ENCODE data around the gene PKN3.

Gene PKN3

GRCh38 chr9:128675382-128675781 lies 26.9 kb upstream of the PKN3 start:
- Histone ChIP-seq H3K36me3 (ENCODE audit: control insufficient read depth in 1 of 2, insufficient read depth in 2 of 2, low read length in 2 of 2) (no peaks in the 10 kb centered on the region), H2BK12ac (ENCODE audit: low read length) (no peak overlapping the region), H3K9me3 (ENCODE audit: insufficient read depth, low read depth, low read length) (no peaks in the 10 kb centered on the region), H3K9ac (ENCODE audit: low read length) (no peak overlapping the region), H3K23ac (ENCODE audit: low read length) (no peak overlapping the region), H4K91ac (ENCODE audit: low read depth, low read length) (no peak overlapping the region), H2BK5ac (ENCODE audit: low read depth, low read length, poor library complexity) (no peak overlapping the region), H3K4me1 (ENCODE audit: control insufficient read depth in 1 of 2, insufficient read depth in 2 of 2, low read length in 2 of 2) (no peaks in the 10 kb centered on the region), H2BK120ac (ENCODE audit: insufficient read depth, low read length, poor library complexity) (no peak overlapping the region), H3K18ac (ENCODE audit: low read length) (no peak overlapping the region), H3K79me2 (ENCODE audit: control insufficient read depth, insufficient read depth, low read length, poor library complexity) (no peaks in the 10 kb centered on the region), H3K79me1 (ENCODE audit: low read length) (no peaks in the 10 kb centered on the region), H4K8ac (ENCODE audit: low read depth, low read length) (no peak overlapping the region), H3K27ac (ENCODE audit: low read depth, low read length) (no peak overlapping the region), H2AK5ac (ENCODE audit: low read length) (no peak overlapping the region), H2AFZ (ENCODE audit: insufficient read depth, low read length, poor library complexity) (no peak overlapping the region), H3K4me3 (ENCODE audit: low read depth, low read length) (no peak overlapping the region), H4K12ac (ENCODE audit: low read depth, low read length) (no peak overlapping the region), H3K14ac (ENCODE audit: low read length) (no peak overlapping the region), H3K4me2 (ENCODE audit: low read length) (no peak overlapping the region), H3K4ac (ENCODE audit: low read depth, low read length) (no peak overlapping the region), H3K27me3 (ENCODE audit: insufficient read depth, low read length) (no peaks in the 10 kb centered on the region)
- DNase-seq = no peak
- WGBS (ENCODE audit: extremely low coverage, insufficient coverage, insufficient read length) = no CpG with 5 or more reads among the region's 4 CpGs

- Histone ChIP-seq H3K18ac (ENCODE audit: low read length) (no peak overlapping the region), H2AFZ (ENCODE audit: insufficient read depth, low read length, poor library complexity) (no peak overlapping the region), H3K4me3 (ENCODE audit: low read depth, low read length) (no peak overlapping the region), H3K27ac (ENCODE audit: low read depth, low read length) (no peak overlapping the region), H3K9me3 (ENCODE audit: insufficient read depth, low read depth, low read length) (no peaks in the 10 kb centered on the region), H3K4me2 (ENCODE audit: low read length) (no peak overlapping the region), H3K79me1 (ENCODE audit: low read length) (no peaks in the 10 kb centered on the region), H4K8ac (ENCODE audit: low read depth, low read length) (no peak overlapping the region), H4K91ac (ENCODE audit: low read depth, low read length) (no peak overlapping the region), H3K4me1 (ENCODE audit: control insufficient read depth in 1 of 2, insufficient read depth in 2 of 2, low read length in 2 of 2) (no peaks in the 10 kb centered on the region), H3K9ac (ENCODE audit: low read length) (no peak overlapping the region), H3K23ac (ENCODE audit: low read length) (no peak overlapping the region), H2BK120ac (ENCODE audit: insufficient read depth, low read length, poor library complexity) (no peak overlapping the region), H2BK5ac (ENCODE audit: low read depth, low read length, poor library complexity) (no peak overlapping the region), H3K36me3 (ENCODE audit: control insufficient read depth in 1 of 2, insufficient read depth in 2 of 2, low read length in 2 of 2) (no peaks in the 10 kb centered on the region), H4K12ac (ENCODE audit: low read depth, low read length) (no peak overlapping the region), H3K27me3 (ENCODE audit: insufficient read depth, low read length) (no peaks in the 10 kb centered on the region), H2AK5ac (ENCODE audit: low read length) (no peak overlapping the region), H3K14ac (ENCODE audit: low read length) (no peak overlapping the region), H2BK12ac (ENCODE audit: low read length) (no peak overlapping the region), H3K79me2 (ENCODE audit: control insufficient read depth, insufficient read depth, low read length, poor library complexity) (no peaks in the 10 kb centered on the region), H3K4ac (ENCODE audit: low read depth, low read length) (no peak overlapping the region)
- WGBS (ENCODE audit: extremely low coverage, insufficient coverage, insufficient read length) = no CpG with 5 or more reads among the region's 10 CpGs
- no peak for DNase-seq
Measured at GRCh38 chr9:128677794-128678193, 24.5 kb upstream of the PKN3 start.

- DNase-seq = peak; percentile 55 to 70
- peaks cover 13% of the 10 kb centered on the region for H3K79me1 ChIP-seq (ENCODE audit: low read length)
Measured at GRCh38 chr9:128683340-128684064, 18.8 kb upstream of the PKN3 start.

DNA sequence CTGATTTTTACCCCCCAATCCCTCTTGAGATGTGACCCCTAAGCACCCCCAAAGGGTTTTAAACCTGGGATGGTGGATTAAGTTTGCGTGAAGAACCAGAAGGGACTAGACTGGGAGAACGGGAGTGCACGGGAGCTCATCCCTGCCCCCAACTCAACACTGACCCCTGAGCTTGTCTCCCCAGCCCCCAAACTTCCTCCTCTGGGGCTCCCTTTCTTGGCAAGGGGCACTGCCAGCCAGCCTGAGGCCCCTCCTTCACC lies 18.3 kb upstream of the PKN3 start:
- no CpG with 5 or more reads among the region's 3 CpGs for WGBS (ENCODE audit: extremely low coverage, insufficient coverage, insufficient read length)
- Histone ChIP-seq H3K27me3 (ENCODE audit: insufficient read depth, low read length) (no peaks in the 10 kb centered on the region), H3K14ac (ENCODE audit: low read length) (peak overlapping the region; percentile 34), H2AK5ac (ENCODE audit: low read length) (peak overlapping the region; percentile 36), H4K91ac (ENCODE audit: low read depth, low read length) (peak overlapping the region; percentile 63), H3K4me2 (ENCODE audit: low read length) (peak overlapping the region; percentile 91), H4K12ac (ENCODE audit: low read depth, low read length) (peak overlapping the region; percentile 79), H3K23ac (ENCODE audit: low read length) (no peak overlapping the region), H3K9me3 (ENCODE audit: insufficient read depth, low read depth, low read length) (no peaks in the 10 kb centered on the region), H3K9ac (ENCODE audit: low read length) (peak overlapping the region; percentile 80), H3K79me2 (ENCODE audit: control insufficient read depth, insufficient read depth, low read length, poor library complexity) (peaks cover 12% of the 10 kb centered on the region), H3K4me3 (ENCODE audit: low read depth, low read length) (peak overlapping the region; percentile 74), H3K36me3 (ENCODE audit: control insufficient read depth in 1 of 2, insufficient read depth in 2 of 2, low read length in 2 of 2) (peaks cover 0 to 2% of the 10 kb centered on the region in 2 experiments), H3K4ac (ENCODE audit: low read depth, low read length) (peak overlapping the region; percentile 32), H3K4me1 (ENCODE audit: control insufficient read depth in 1 of 2, insufficient read depth in 2 of 2, low read length in 2 of 2) (peaks cover 6 to 12% of the 10 kb centered on the region in 2 experiments), H2AFZ (ENCODE audit: insufficient read depth, low read length, poor library complexity) (peak overlapping the region; percentile 2), H2BK120ac (ENCODE audit: insufficient read depth, low read length, poor library complexity) (peak overlapping the region; percentile 67), H4K8ac (ENCODE audit: low read depth, low read length) (peak overlapping the region; percentile 72), H3K79me1 (ENCODE audit: low read length) (peaks cover 16% of the 10 kb centered on the region), H2BK5ac (ENCODE audit: low read depth, low read length, poor library complexity) (peak overlapping the region; percentile 49), H2BK12ac (ENCODE audit: low read length) (no peak overlapping the region), H3K27ac (ENCODE audit: low read depth, low read length) (peak overlapping the region; percentile 83), H3K18ac (ENCODE audit: low read length) (peak overlapping the region; percentile 24)
- DNase-seq = no peak

More at GRCh38 chr9:128683340-128684064, 18.8 kb upstream of the PKN3 start:
- peak overlapping the region; percentile 72 for H4K8ac ChIP-seq (ENCODE audit: low read depth, low read length)
- H3K27ac ChIP-seq (ENCODE audit: low read depth, low read length) = peak overlapping the region; percentile 83
- no peak overlapping the region for H3K18ac ChIP-seq (ENCODE audit: low read length)
- peak overlapping the region; percentile 79 for H4K12ac ChIP-seq (ENCODE audit: low read depth, low read length)
- no peaks in the 10 kb centered on the region for H3K9me3 ChIP-seq (ENCODE audit: insufficient read depth, low read depth, low read length)
- no CpG with 5 or more reads among the region's 21 CpGs for WGBS (ENCODE audit: extremely low coverage, insufficient coverage, insufficient read length)
- no peak overlapping the region for H2BK12ac ChIP-seq (ENCODE audit: low read length)
- peaks cover 11% of the 10 kb centered on the region for H3K79me2 ChIP-seq (ENCODE audit: control insufficient read depth, insufficient read depth, low read length, poor library complexity)
- peak overlapping the region; percentile 2 for H2AFZ ChIP-seq (ENCODE audit: insufficient read depth, low read length, poor library complexity)
- H2BK5ac ChIP-seq (ENCODE audit: low read depth, low read length, poor library complexity) = peak overlapping the region; percentile 49
- peak overlapping the region; percentile 32 for H3K4ac ChIP-seq (ENCODE audit: low read depth, low read length)
- peak overlapping the region; percentile 74 for H3K4me3 ChIP-seq (ENCODE audit: low read depth, low read length)
- peak overlapping the region; percentile 52 for H3K14ac ChIP-seq (ENCODE audit: low read length)
- H3K4me2 ChIP-seq (ENCODE audit: low read length) = peak overlapping the region; percentile 91
- peak overlapping the region; percentile 63 for H4K91ac ChIP-seq (ENCODE audit: low read depth, low read length)
- H3K36me3 ChIP-seq (ENCODE audit: control insufficient read depth in 1 of 2, insufficient read depth in 2 of 2, low read length in 2 of 2) = peaks cover 0 to 2% of the 10 kb centered on the region in 2 experiments
- peaks cover 6 to 12% of the 10 kb centered on the region in 2 experiments for H3K4me1 ChIP-seq (ENCODE audit: control insufficient read depth in 1 of 2, insufficient read depth in 2 of 2, low read length in 2 of 2)
- peak overlapping the region; percentile 36 for H2AK5ac ChIP-seq (ENCODE audit: low read length)
- H2BK120ac ChIP-seq (ENCODE audit: insufficient read depth, low read length, poor library complexity) = peak overlapping the region; percentile 67
- peak overlapping the region; percentile 80 for H3K9ac ChIP-seq (ENCODE audit: low read length)
- H3K27me3 ChIP-seq (ENCODE audit: insufficient read depth, low read length) = no peaks in the 10 kb centered on the region
- no peak overlapping the region for H3K23ac ChIP-seq (ENCODE audit: low read length)
